ENCODE data around the gene FAM47E.

Gene FAM47E

GRCh38 chr4:76267811-76268210 lies 16.3 kb downstream of the FAM47E start:
- TF ChIP-seq CTCF (IDR thresholded peaks at IDR 0.05; ENCODE audit: extremely low read depth, missing control alignments), result no peak
- no peak for DNase-seq (ENCODE audit: low spot score)

- no peak for TF ChIP-seq CTCF (IDR thresholded peaks at IDR 0.05; ENCODE audit: extremely low read depth, missing control alignments)
- no peak for DNase-seq (ENCODE audit: low spot score)
Measured at GRCh38 chr4:76270244-76271175, 19.0 kb downstream of the FAM47E start.

GRCh38 chr4:76271248-76271647 lies 19.7 kb downstream of the FAM47E start:
- no peak for TF ChIP-seq CTCF (IDR thresholded peaks at IDR 0.05; ENCODE audit: extremely low read depth, missing control alignments)
- no peak for DNase-seq (ENCODE audit: low spot score)

- TF ChIP-seq CTCF (IDR thresholded peaks at IDR 0.05; ENCODE audit: extremely low read depth, missing control alignments), result no peak
- no peak for DNase-seq (ENCODE audit: low spot score)
Measured at GRCh38 chr4:76272073-76272472, 20.6 kb downstream of the FAM47E start.

GRCh38 chr4:76272582-76272981 lies 21.1 kb downstream of the FAM47E start:
- no peak for TF ChIP-seq CTCF (IDR thresholded peaks at IDR 0.05; ENCODE audit: extremely low read depth, missing control alignments)

GRCh38 chr4:76272999-76273398 lies 21.5 kb downstream of the FAM47E start:
- no peak for DNase-seq (ENCODE audit: low spot score)

More at GRCh38 chr4:76272582-76272981, 21.1 kb downstream of the FAM47E start:
- DNase-seq (ENCODE audit: low spot score), result no peak

More at GRCh38 chr4:76272999-76273398, 21.5 kb downstream of the FAM47E start:
- TF ChIP-seq CTCF (IDR thresholded peaks at IDR 0.05; ENCODE audit: extremely low read depth, missing control alignments), result no peak

All from GM20000 (cell line).